ENCODE results near the gene CYB561D1. TPM values are rescaled to one million over a fixed set of nuclear protein-coding genes. Genes with fewer than 3 reads are reported as not detected.

The CYB561D1 gene
- total and polyA plus RNA-seq, 10 of the 15 experiments (the other 5 are each of a cell fraction or from before 2014, with no cell fraction given) = 0.68 to 9.0 (median 3.3) TPM

- TF ChIP-seq CBFB (IDR thresholded peaks at IDR 0.05; ENCODE audit: low read depth) (no peak), RUNX3 (IDR thresholded peaks at IDR 0.05; ENCODE audit: low read length) (no peak), SREBF2 (IDR thresholded peaks at IDR 0.05; ENCODE audit: low read length) (no peak), CUX1 (IDR thresholded peaks at IDR 0.05; ENCODE audit: insufficient replicate concordance, low read depth, low read length) (no peak), SKIL (IDR thresholded peaks at IDR 0.05; ENCODE audit: low read depth, poor library complexity, severe bottlenecking) (no peak), MTA3 (IDR thresholded peaks at IDR 0.05; ENCODE audit: borderline replicate concordance, low read length) (no peak), CBX5 (IDR thresholded peaks at IDR 0.05; ENCODE audit: low read depth) (no peak), ZNF384 (IDR thresholded peaks at IDR 0.05; ENCODE audit: borderline replicate concordance, low read depth, low read length) (no peak), MYC (IDR thresholded peaks at IDR 0.05; ENCODE audit: insufficient read depth, insufficient read length, insufficient replicate concordance, low read length, severe bottlenecking) (no peak), HCFC1 (IDR thresholded peaks at IDR 0.05; ENCODE audit: low read length) (no peak), CBX3 (IDR thresholded peaks at IDR 0.05; ENCODE audit: borderline replicate concordance, low read depth) (no peak), FOXK2 (IDR thresholded peaks at IDR 0.05) (no peak)
These were observed 4.4 kb downstream of the CYB561D1 start (continued) for GRCh38 chr1:109498161-109498801.
